MM.1S (cell line): ENCODE measurements around the gene ZNF691.

ENCODE experiments used
- CTCF ChIP-seq: fragments of 300-600 bp; sonication (generic); IDR thresholded peaks from 2 replicates; pipeline ENCODE4 v1.5.1; 2016; ENCODE audit warnings: antibody characterized with exemption, low read length, mixed read lengths
- EZH2phosphoT487 ChIP-seq: fragments of 300-600 bp; sonication (generic); IDR thresholded peaks from 2 replicates; pipeline ENCODE4 v1.6.1; 2018; ENCODE audit warnings: antibody characterized with exemption, low read length

- no peak for TF ChIP-seq EZH2phosphoT487
- TF ChIP-seq CTCF = no peak
These were observed 6.2 kb downstream of the ZNF691 start for GRCh38 chr1:42852608-42852980.
